SK-N-MC (cell line): Measurements from ENCODE around the gene PAX4.
A peak's percentile ranks its signal among the peaks of the same experiment; 100 is the strongest.

Experiments used
- DNase-seq: peaks from one replicate; pipeline ENCODE4 v3.0.0-alpha.2; 2011; ENCODE audit warnings: low read depth, low spot score
- H3K27ac ChIP-seq: fragments of 200-600 bp; sonication (generic); 2 replicates; pipeline ENCODE4 v1.5.1; 2016; ENCODE audit warnings: mixed run types
- H3K36me3 ChIP-seq: fragments of 200-600 bp; sonication (generic); 2 replicates; pipeline ENCODE4 v1.6.1; 2017; ENCODE audit warnings: antibody characterized with exemption, low read length, mixed read lengths; ENCODE audit not compliant: insufficient read depth
- H3K4me3 ChIP-seq: fragments of 200-600 bp; sonication (generic); 2 replicates; pipeline ENCODE4 v1.5.1; 2016
- H3K9ac ChIP-seq: fragments of 200-600 bp; sonication (generic); 2 replicates; pipeline ENCODE4 v1.8.0; 2017; ENCODE audit warnings: mixed run types, mixed read lengths; ENCODE audit not compliant: insufficient read length
- H3K9me3 ChIP-seq: fragments of 200-600 bp; sonication (generic); 2 replicates; pipeline ENCODE4 v1.6.1; 2017; ENCODE audit warnings: low read depth, mild to moderate bottlenecking, antibody characterized with exemption, low read length, moderate library complexity, mixed read lengths
- EZH2 ChIP-seq: fragments of 200-600 bp; sonication (generic); IDR thresholded peaks from one replicate; pipeline ENCODE4 v1.6.1; 2017; ENCODE audit warnings: antibody characterized with exemption
- FOXP2 ChIP-seq: optimal IDR thresholded peaks from 2 replicates; pipeline ENCODE3; 2011; ENCODE audit warnings: mild to moderate bottlenecking, moderate library complexity; ENCODE audit not compliant: insufficient read depth; ENCODE audit errors: extremely low read length, control extremely low read depth
- POLR2AphosphoS5 ChIP-seq: IDR thresholded peaks from 2 replicates; pipeline ENCODE4 v1.6.1; 2012; ENCODE audit warnings: mild to moderate bottlenecking, low read depth, low read length, borderline replicate concordance

PAX4 gene

GRCh38 chr7:127618042-127618441 is at the start of gene PAX4:
Gene PAX4, minus strand, starts transcription at chr7:127618142. Its CDS starts 2,214 bp downstream, at chr7:127615928.
- H3K36me3 ChIP-seq, result no peaks in the 10 kb centered on the region
- no peak for DNase-seq
- no peaks in the 10 kb centered on the region for H3K9me3 ChIP-seq
- H3K4me3 ChIP-seq, result no peak within 1 kb of the TSS
- TF ChIP-seq EZH2, result no peak
- TF ChIP-seq POLR2AphosphoS5, result no peak
- TF ChIP-seq FOXP2, result no peak
- no peak within 1 kb of the TSS for H3K9ac ChIP-seq
- H3K27ac ChIP-seq, result no peak within 1 kb of the TSS

- H3K9me3 ChIP-seq, result no peaks in the 10 kb centered on the region
- H3K9ac ChIP-seq, result no peak overlapping the region
- TF ChIP-seq POLR2AphosphoS5 (no peak), EZH2 (no peak), FOXP2 (no peak)
- no peak for DNase-seq
- no peak overlapping the region for H3K4me3 ChIP-seq
- H3K36me3 ChIP-seq, result peaks cover 27% of the 10 kb centered on the region
- no peak overlapping the region for H3K27ac ChIP-seq
These were observed 49.2 kb upstream of the PAX4 start for GRCh38 chr7:127667017-127667670.

GRCh38 chr7:127666602-127667001 is 48.7 kb upstream of the PAX4 start:
- Histone ChIP-seq H3K27ac (no peak overlapping the region), H3K36me3 (peaks cover 25% of the 10 kb centered on the region), H3K9ac (no peak overlapping the region), H3K9me3 (no peaks in the 10 kb centered on the region), H3K4me3 (no peak overlapping the region)
- no peak for DNase-seq
- TF ChIP-seq POLR2AphosphoS5 (no peak), EZH2 (no peak), FOXP2 (no peak)

- Histone ChIP-seq H3K27ac (no peak overlapping the region), H3K4me3 (no peak overlapping the region), H3K9ac (no peak overlapping the region), H3K36me3 (peaks cover 22% of the 10 kb centered on the region), H3K9me3 (no peaks in the 10 kb centered on the region)
- TF ChIP-seq EZH2, result no peak
- no peak for TF ChIP-seq POLR2AphosphoS5
- no peak for TF ChIP-seq FOXP2
- no peak for DNase-seq
These were observed 48.0 kb upstream of the PAX4 start for GRCh38 chr7:127665922-127666321.

- Histone ChIP-seq H3K9me3 (no peaks in the 10 kb centered on the region), H3K36me3 (peaks cover 41% of the 10 kb centered on the region), H3K9ac (no peak overlapping the region), H3K27ac (no peak overlapping the region), H3K4me3 (no peak overlapping the region)
- TF ChIP-seq POLR2AphosphoS5 (no peak), EZH2 (no peak), FOXP2 (no peak)
- no peak for DNase-seq
These were observed 41.2 kb upstream of the PAX4 start for GRCh38 chr7:127658970-127659630.

GRCh38 chr7:127657500-127657899 is 39.6 kb upstream of the PAX4 start:
- TF ChIP-seq EZH2, result no peak
- TF ChIP-seq POLR2AphosphoS5, result no peak
- TF ChIP-seq FOXP2, result no peak
- DNase-seq, result no peak
- Histone ChIP-seq H3K27ac (no peak overlapping the region), H3K4me3 (no peak overlapping the region), H3K36me3 (peaks cover 41% of the 10 kb centered on the region), H3K9ac (no peak overlapping the region), H3K9me3 (no peaks in the 10 kb centered on the region)

GRCh38 chr7:127655720-127656119 is 37.8 kb upstream of the PAX4 start:
- H3K4me3 ChIP-seq, result no peak overlapping the region
- H3K9ac ChIP-seq, result no peak overlapping the region
- H3K9me3 ChIP-seq, result no peaks in the 10 kb centered on the region
- H3K27ac ChIP-seq, result no peak overlapping the region
- TF ChIP-seq FOXP2 (no peak), EZH2 (no peak), POLR2AphosphoS5 (no peak)
- DNase-seq, result no peak
- peaks cover 34% of the 10 kb centered on the region for H3K36me3 ChIP-seq

- Histone ChIP-seq H3K9ac (no peak overlapping the region), H3K4me3 (peak overlapping the region; percentile 96), H3K27ac (no peak overlapping the region), H3K9me3 (no peaks in the 10 kb centered on the region), H3K36me3 (peaks cover 28% of the 10 kb centered on the region)
- TF ChIP-seq EZH2 (no peak), FOXP2 (no peak), POLR2AphosphoS5 (no peak)
- DNase-seq, result no peak
These were observed 36.8 kb upstream of the PAX4 start for GRCh38 chr7:127654404-127655394.
